Uterus (tissue), 2 donors: ENCODE results near the gene FAM240A.

ENCODE experiments used
- POLR2A ChIP-seq, 2 donors: fragments of 450-650 bp; IDR thresholded peaks; one replicate each; pipeline ENCODE4 v1.6.1; 2016; ENCODE audit warnings: antibody characterized with exemption in 2 of 2, mild to moderate bottlenecking in 1 of 2, moderate library complexity in 1 of 2
- TF ChIP-seq, protein P1 (sequence below), 4 experiments: fragments of 200-600 bp in 2 of 4; fragments of 450-650 bp in 2 of 4; sonication (generic) in 2 of 4; IDR thresholded peaks; one replicate each; pipeline ENCODE4 v1.5.1; 2016 to 2019; ENCODE audit warnings: antibody characterized with exemption in 4 of 4, mild to moderate bottlenecking in 2 of 4, moderate library complexity in 1 of 4

DNA sequence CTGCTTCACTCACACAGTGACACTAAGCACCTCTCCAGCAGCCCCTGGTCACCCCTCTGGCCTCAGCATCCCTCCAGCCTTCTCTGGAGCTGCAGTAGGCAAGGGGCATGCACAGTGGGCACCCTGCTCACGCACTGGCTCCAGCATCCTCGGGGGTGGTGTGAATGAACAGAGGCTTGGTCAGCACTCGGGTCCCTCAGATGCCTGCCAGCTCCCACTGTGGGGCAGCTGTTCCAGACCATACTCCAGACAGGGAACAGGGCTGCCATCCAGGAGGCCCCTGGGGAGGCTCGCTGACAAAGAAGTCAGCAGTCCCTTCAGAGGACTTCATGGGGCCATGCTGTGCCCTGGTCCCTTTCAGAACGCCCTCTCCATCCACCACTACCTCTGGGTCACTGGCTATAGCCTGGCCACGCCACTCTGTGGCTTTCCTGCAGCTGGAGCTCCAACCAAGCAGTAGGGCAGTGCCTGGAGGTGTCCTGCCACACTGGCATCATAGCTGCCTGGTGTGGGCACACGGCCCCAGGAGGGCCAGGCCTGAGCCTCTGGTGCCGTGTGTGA, 54.8 kb downstream of the FAM240A start:
- TF ChIP-seq, protein P1, sequence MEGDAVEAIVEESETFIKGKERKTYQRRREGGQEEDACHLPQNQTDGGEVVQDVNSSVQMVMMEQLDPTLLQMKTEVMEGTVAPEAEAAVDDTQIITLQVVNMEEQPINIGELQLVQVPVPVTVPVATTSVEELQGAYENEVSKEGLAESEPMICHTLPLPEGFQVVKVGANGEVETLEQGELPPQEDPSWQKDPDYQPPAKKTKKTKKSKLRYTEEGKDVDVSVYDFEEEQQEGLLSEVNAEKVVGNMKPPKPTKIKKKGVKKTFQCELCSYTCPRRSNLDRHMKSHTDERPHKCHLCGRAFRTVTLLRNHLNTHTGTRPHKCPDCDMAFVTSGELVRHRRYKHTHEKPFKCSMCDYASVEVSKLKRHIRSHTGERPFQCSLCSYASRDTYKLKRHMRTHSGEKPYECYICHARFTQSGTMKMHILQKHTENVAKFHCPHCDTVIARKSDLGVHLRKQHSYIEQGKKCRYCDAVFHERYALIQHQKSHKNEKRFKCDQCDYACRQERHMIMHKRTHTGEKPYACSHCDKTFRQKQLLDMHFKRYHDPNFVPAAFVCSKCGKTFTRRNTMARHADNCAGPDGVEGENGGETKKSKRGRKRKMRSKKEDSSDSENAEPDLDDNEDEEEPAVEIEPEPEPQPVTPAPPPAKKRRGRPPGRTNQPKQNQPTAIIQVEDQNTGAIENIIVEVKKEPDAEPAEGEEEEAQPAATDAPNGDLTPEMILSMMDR (IDR thresholded peaks at IDR 0.05): no peak
- TF ChIP-seq POLR2A (IDR thresholded peaks at IDR 0.05): no peak
